H1 (cell line): ENCODE measurements around the gene TUT4. TPM values are rescaled to one million over a fixed set of nuclear protein-coding genes. Genes with fewer than 3 reads are reported as not detected.

Source experiments
- CTCF ChIA-PET: fragments of 300-600 bp; sonication (Branson Sonifier 250); formaldehyde crosslinking; loops from one replicate; lab custom pipeline; 2021; ENCODE audit not compliant: partially characterized antibody; lab: Charles Lee
- POLR2A ChIA-PET: fragments of 300-600 bp; sonication (Branson Sonifier 250); formaldehyde crosslinking; loops from one replicate; lab custom pipeline; 2021; ENCODE audit warnings: inconsistent platforms; ENCODE audit not compliant: partially characterized antibody; lab: Charles Lee
- DNase-seq, 2 experiments: peaks; one replicate each; pipeline versions ENCODE4 v3.0.0 to v3.0.0-alpha.2; 2010 to 2022; ENCODE audit warnings: low spot score in 2 of 2, low read depth in 1 of 2, mixed read lengths in 1 of 2
- FAIRE-seq: peaks from 2 replicates; lab custom pipeline; 2011; peaks lifted over from hg19 to GRCh38; lab: Jason Lieb, UNC
- H2AFZ ChIP-seq: 2 replicates; pipeline ENCODE4 v1.8.1; 2012; ENCODE audit warnings: low read length, inconsistent platforms
- H2AK5ac ChIP-seq: 2 replicates; pipeline ENCODE4 v1.6.1; 2013; ENCODE audit warnings: low read depth, low read length
- H2BK120ac ChIP-seq: replicated peaks from 2 replicates; pipeline ENCODE3; 2013; ENCODE audit warnings: low read depth, low read length, inconsistent platforms
- H2BK12ac ChIP-seq: 2 replicates; pipeline ENCODE4 v1.6.1; 2013; ENCODE audit warnings: low read depth, low read length
- H2BK15ac ChIP-seq: 2 replicates; pipeline ENCODE4 v1.6.1; 2013; ENCODE audit warnings: low read length
- H2BK20ac ChIP-seq: 2 replicates; pipeline ENCODE4 v1.6.1; 2013; ENCODE audit warnings: low read length
- H2BK5ac ChIP-seq: 2 replicates; pipeline ENCODE4 v1.6.1; 2013; ENCODE audit warnings: low read depth, low read length
- H3K14ac ChIP-seq: 2 replicates; pipeline ENCODE4 v1.6.1; 2013; ENCODE audit warnings: inconsistent platforms; ENCODE audit not compliant: insufficient read length
- H3K18ac ChIP-seq: 2 replicates; pipeline ENCODE4 v1.6.1; 2013; ENCODE audit warnings: low read length; ENCODE audit errors: extremely low read depth
- H3K23ac ChIP-seq: 2 replicates; pipeline ENCODE4 v1.6.1; 2013; ENCODE audit warnings: inconsistent platforms; ENCODE audit not compliant: insufficient read length
- H3K23me2 ChIP-seq: 2 replicates; pipeline ENCODE4 v1.6.1; 2013; ENCODE audit warnings: low read depth, low read length
- H3K27ac ChIP-seq: 2 replicates; pipeline ENCODE4 v1.6.1; 2011; ENCODE audit warnings: low read depth, low read length, inconsistent platforms
- H3K27me3 ChIP-seq, 4 experiments: replicated peaks in 1 of 4; 1 replicate in 1 of 4; 2 replicates in 3 of 4; pipeline versions ENCODE4 v1.6.1 to v1.8.1; 2011 to 2013; ENCODE audit warnings: low read length in 3 of 4, mild to moderate bottlenecking in 3 of 4, inconsistent platforms in 2 of 4, mixed read lengths in 2 of 4, moderate library complexity in 1 of 4; ENCODE audit not compliant: control insufficient read depth in 3 of 4, insufficient read depth in 3 of 4; ENCODE audit errors: extremely low read depth in 1 of 4
- H3K36me3 ChIP-seq, 4 experiments: 2 replicates each; pipeline versions ENCODE4 v1.6.1 to v1.8.1; 2011 to 2013; ENCODE audit warnings: mild to moderate bottlenecking in 4 of 4, low read length in 3 of 4, moderate library complexity in 2 of 4, control low read depth in 1 of 4, inconsistent platforms in 1 of 4; ENCODE audit not compliant: insufficient read depth in 4 of 4, control insufficient read depth in 2 of 4
- H3K4ac ChIP-seq: replicated peaks from 2 replicates; pipeline ENCODE3; 2013; ENCODE audit warnings: low read length, low read depth, mixed read lengths, inconsistent platforms; ENCODE audit not compliant: insufficient read length
- H3K4me1 ChIP-seq, 4 experiments: replicated peaks in 1 of 4; 1 replicate in 1 of 4; 2 replicates in 3 of 4; pipeline versions ENCODE4 v1.6.1 to v1.8.1; 2011 to 2013; ENCODE audit warnings: low read length in 3 of 4, inconsistent platforms in 2 of 4, mixed read lengths in 1 of 4; ENCODE audit not compliant: insufficient read depth in 4 of 4, control insufficient read depth in 3 of 4
- H3K4me2 ChIP-seq, 2 experiments: 2 replicates each; pipeline versions ENCODE4 v1.6.1 to v1.8.1; 2011 to 2013; ENCODE audit warnings: low read depth in 2 of 2, low read length in 2 of 2, control low read depth in 1 of 2, inconsistent platforms in 1 of 2, mild to moderate bottlenecking in 1 of 2; ENCODE audit not compliant: insufficient read depth in 1 of 2
- H3K4me3 ChIP-seq, 4 experiments: fragments of 200-600, 300-600 bp in 1 of 4; sonication (generic), shearing (Covaris generic), sonication (Bioruptor Twin) in 1 of 4; 2 replicates each; pipeline versions ENCODE4 v1.5.1 to v1.8.1; 2011 to 2016; ENCODE audit warnings: low read length in 4 of 4, low read depth in 3 of 4, control low read depth in 2 of 4, inconsistent platforms in 2 of 4, mild to moderate bottlenecking in 2 of 4, mixed read lengths in 1 of 4, moderate library complexity in 1 of 4; ENCODE audit not compliant: insufficient read depth in 2 of 4; ENCODE audit errors: extremely low read depth in 1 of 4
- H3K56ac ChIP-seq: replicated peaks from 2 replicates; pipeline ENCODE3; 2013; ENCODE audit warnings: low read depth, mild to moderate bottlenecking, mixed read lengths, low read length, inconsistent platforms; ENCODE audit not compliant: insufficient read length
- H3K79me1 ChIP-seq: 2 replicates; pipeline ENCODE4 v1.6.1; 2013; ENCODE audit warnings: low read depth, low read length, control low read depth
- H3K79me2 ChIP-seq, 2 experiments: 2 replicates each; pipeline versions ENCODE4 v1.6.1 to v1.8.1; 2012 to 2013; ENCODE audit warnings: low read length in 2 of 2, mild to moderate bottlenecking in 2 of 2, inconsistent platforms in 1 of 2; ENCODE audit not compliant: insufficient read depth in 2 of 2, control insufficient read depth in 1 of 2
- H3K9ac ChIP-seq, 4 experiments: replicated peaks in 1 of 4; 1 replicate in 1 of 4; 2 replicates in 3 of 4; pipeline versions ENCODE4 v1.6.1 to v1.8.1; 2011 to 2013; ENCODE audit warnings: low read depth in 3 of 4, low read length in 3 of 4, control low read depth in 2 of 4, mild to moderate bottlenecking in 2 of 4, moderate library complexity in 2 of 4, inconsistent platforms in 1 of 4; ENCODE audit errors: extremely low read depth in 1 of 4
- H3K9me3 ChIP-seq, 2 experiments: 2 replicates each; pipeline versions ENCODE4 v1.6.1 to v1.8.1; 2012 to 2013; ENCODE audit warnings: mild to moderate bottlenecking in 2 of 2, moderate library complexity in 2 of 2, control low read depth in 1 of 2, inconsistent platforms in 1 of 2, low read depth in 1 of 2, low read length in 1 of 2, mixed read lengths in 1 of 2; ENCODE audit not compliant: insufficient read depth in 2 of 2
- H4K20me1 ChIP-seq, 2 experiments: replicated peaks in 1 of 2; 2 replicates each; pipeline versions ENCODE3 to v1.8.1; 2011 to 2013; ENCODE audit warnings: inconsistent platforms in 2 of 2, low read length in 2 of 2, mild to moderate bottlenecking in 1 of 2; ENCODE audit not compliant: insufficient read depth in 2 of 2, control insufficient read depth in 1 of 2
- H4K5ac ChIP-seq: 2 replicates; pipeline ENCODE4 v1.6.1; 2013; ENCODE audit warnings: low read length, low read depth, mixed read lengths, inconsistent platforms; ENCODE audit not compliant: insufficient read length
- H4K8ac ChIP-seq: 2 replicates; pipeline ENCODE4 v1.8.0; 2013; ENCODE audit warnings: mild to moderate bottlenecking, moderate library complexity, low read length, inconsistent platforms; ENCODE audit not compliant: insufficient read depth; ENCODE audit errors: extremely low read depth
- H4K91ac ChIP-seq: replicated peaks from 2 replicates; pipeline ENCODE3; 2013; ENCODE audit warnings: low read length, mixed read lengths, inconsistent platforms; ENCODE audit not compliant: insufficient read length
- POLR2A ChIP-seq, 2 experiments: IDR thresholded peaks; 1 replicate in 1 of 2; 2 replicates in 1 of 2; pipeline ENCODE4 v1.6.1; 2011; ENCODE audit warnings: low read depth in 2 of 2, low read length in 2 of 2, mild to moderate bottlenecking in 2 of 2; ENCODE audit errors: control extremely low read depth in 1 of 2
- TCF12 ChIP-seq: IDR thresholded peaks from 2 replicates; pipeline ENCODE4 v1.6.1; 2011; ENCODE audit warnings: low read depth, mild to moderate bottlenecking, low read length
- WGBS, 2 experiments: shearing (Covaris generic) in 1 of 2; methylation state at CpG; one replicate each; pipeline versions ENCODE4 v1.1.6 to v1.1.7; 2013 to 2015; ENCODE audit warnings: low lambda C conversion rate in 2 of 2, mixed read lengths in 2 of 2, inconsistent platforms in 1 of 2, low coverage in 1 of 2, missing lambda C conversion rate in 1 of 2; ENCODE audit not compliant: insufficient replicate concordance in 2 of 2, insufficient coverage in 1 of 2, insufficient read length in 1 of 2; ENCODE audit errors: extremely low coverage in 1 of 2, missing lambda C conversion rate in 1 of 2; 5-methylcytosine and 5-hydroxymethylcytosine counted together
- polyA plus RNA-seq, 7 experiments: library from polyadenylated mRNA; depleted of rRNA in 3 of 7; stranded (reverse) in 5 of 7; unstranded in 2 of 7; fragments of >200 nt in 5 of 7; fragments of 200-250 nt in 2 of 7; gene quantifications; 1 replicate in 5 of 7; 2 replicates in 1 of 7; 4 replicates in 1 of 7; pipeline versions ENCODE4 v1.2.1 to v1.2.3, GENCODE V29; 2011 to 2013; ENCODE audit warnings: missing spikeins in 2 of 7, mixed read lengths in 2 of 7
- total RNA-seq: library from RNA; stranded (reverse); fragmentation: NEBNext Ultra II Directional; extraction: Animal tissue kit (Norgen Biotek cat#: 25700); gene quantifications from 2 replicates; pipeline ENCODE4 v1.2.1, GENCODE V29; 2021

The TUT4 gene
- total and polyA plus RNA-seq, 2 of the 8 experiments (the other 6 are each of a cell fraction or from before 2014, with no cell fraction given): 54.5 to 63.3 TPM

DNA sequence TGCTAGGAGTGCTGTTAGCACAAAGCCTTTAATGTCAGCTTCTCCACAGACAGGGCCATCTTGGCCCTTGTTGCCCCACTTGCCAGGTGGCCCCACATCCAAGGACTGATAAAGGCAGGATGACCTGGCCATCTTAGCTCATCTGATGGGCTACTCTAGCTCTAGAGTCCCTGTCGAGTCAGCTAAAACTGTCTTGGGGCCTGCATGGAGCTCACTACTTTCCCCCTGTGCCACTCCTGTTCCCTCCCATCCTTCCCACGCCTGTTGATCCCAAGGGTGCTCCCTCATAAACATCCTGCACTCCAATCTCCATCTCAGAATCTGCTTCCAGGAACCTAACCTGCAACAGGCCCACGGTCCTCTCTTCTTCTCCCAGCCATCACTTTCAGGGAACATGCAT, 48.6 kb upstream of the TUT4 start:
- H2AK5ac ChIP-seq: no peak overlapping the region
- H3K27ac ChIP-seq: no peak overlapping the region
- ChIA-PET POLR2A (interaction anchor here (0.7 to 3.6 kb wide), 9 partner anchors 9 to 73 kb away, joined by 3 to 9 read pairs (median 3); partner anchors contain the start of genes SHISAL2A and TUT4), CTCF (interaction anchor here (0.7 to 1.2 kb wide), 2 partner anchors 34 to 266 kb away, joined by 3 to 4 read pairs; no protein-coding TSS in a partner anchor)
- peaks cover 2 to 35% (median 31%) of the 10 kb centered on the region in 4 experiments for H3K27me3 ChIP-seq
- H4K91ac ChIP-seq: no peak overlapping the region
- WGBS, 2 experiments: 74% methylated on average over 3 of the region's 3 CpGs; no CpG with 5 or more reads in 1 of the 2 experiments
- peak overlapping the region in 3 of 4 experiments; percentile 33 to 65 (median 60); a peak in 3 of 8 replicates for H3K4me3 ChIP-seq
- no peak overlapping the region for H2BK120ac ChIP-seq
- no peak overlapping the region for H2BK20ac ChIP-seq
- H3K14ac ChIP-seq: no peak overlapping the region
- no peak overlapping the region for H3K9ac ChIP-seq
- H3K56ac ChIP-seq: no peak overlapping the region
- DNase-seq: no peak
- no peaks in the 10 kb centered on the region for H3K79me2 ChIP-seq
- no peak for FAIRE-seq
- peaks cover 0 to 10% (median 2%) of the 10 kb centered on the region in 4 experiments; a peak in 2 of 7 replicates for H3K4me1 ChIP-seq
- no peak overlapping the region for H2BK5ac ChIP-seq
- no peak overlapping the region for H2BK12ac ChIP-seq
- no peak overlapping the region for H3K4ac ChIP-seq
- no peak overlapping the region for H4K8ac ChIP-seq
- no peak overlapping the region for H3K23ac ChIP-seq
- TF ChIP-seq POLR2A (IDR thresholded peaks at IDR 0.05; ENCODE audit: control extremely low read depth in 1 of 2, low read depth in 2 of 2, low read length in 2 of 2): no peak
- no peak for TF ChIP-seq TCF12
- peak overlapping the region; percentile 77 to 80 for H3K4me2 ChIP-seq
- no peak overlapping the region for H3K18ac ChIP-seq
- no peaks in the 10 kb centered on the region for H3K36me3 ChIP-seq
- H4K20me1 ChIP-seq: no peaks in the 10 kb centered on the region
- H3K23me2 ChIP-seq: peaks cover 8% of the 10 kb centered on the region
- H4K5ac ChIP-seq: no peak overlapping the region
- H2BK15ac ChIP-seq: no peak overlapping the region
- H2AFZ ChIP-seq: peak overlapping the region; percentile 86
- H3K9me3 ChIP-seq: no peaks in the 10 kb centered on the region
- H3K79me1 ChIP-seq: no peaks in the 10 kb centered on the region
